Stimulated activated CD4-positive, alpha-beta T cell treated with anti-CD3 and anti-CD28 coated beads, Interleukin-15, amount 100 ng/mL, for 48 hours (primary cell): ENCODE data around the gene RYR3.

Source experiments
- DNase-seq, 2 donors: peaks; one replicate each; pipeline ENCODE4 v3.0.0-alpha.2; 2020; ENCODE audit warnings: low read depth in 2 of 2

Gene RYR3

GRCh38 chr15:33700695-33701303, 390.0 kb downstream of the RYR3 start:
- DNase-seq = peak; percentile 40 to 53

GRCh38 chr15:33701304-33701696, 390.5 kb downstream of the RYR3 start:
- DNase-seq = no peak

- DNase-seq = no peak
These were observed 395.4 kb downstream of the RYR3 start for GRCh38 chr15:33706173-33706572.

- no peak for DNase-seq
These were observed 400.0 kb downstream of the RYR3 start for GRCh38 chr15:33710748-33711147.

GRCh38 chr15:33716025-33716424, 405.3 kb downstream of the RYR3 start:
- peak; percentile 20 to 30 for DNase-seq

- DNase-seq = no peak
These were observed 410.2 kb downstream of the RYR3 start for GRCh38 chr15:33720952-33721351.

- no peak for DNase-seq
These were observed 411.4 kb downstream of the RYR3 start for GRCh38 chr15:33722005-33722672.

- no peak for DNase-seq
These were observed 411.9 kb downstream of the RYR3 start for GRCh38 chr15:33722673-33723015.

- DNase-seq = no peak
These were observed 413.7 kb downstream of the RYR3 start for GRCh38 chr15:33724321-33725036.

GRCh38 chr15:33729653-33730052, 418.9 kb downstream of the RYR3 start:
- DNase-seq = no peak

GRCh38 chr15:33730815-33731214, 420.0 kb downstream of the RYR3 start:
- no peak for DNase-seq

GRCh38 chr15:33735143-33735542, 424.4 kb downstream of the RYR3 start:
- DNase-seq = no peak

- DNase-seq = no peak
These were observed 425.0 kb downstream of the RYR3 start for GRCh38 chr15:33735637-33736247.

GRCh38 chr15:33737687-33738601, 427.2 kb downstream of the RYR3 start:
- DNase-seq = peak in 1 of 2 donors; percentile 27

GRCh38 chr15:33738941-33739664, 428.3 kb downstream of the RYR3 start:
- no peak for DNase-seq

- no peak for DNase-seq
These were observed 431.5 kb downstream of the RYR3 start for GRCh38 chr15:33742306-33742705.

GRCh38 chr15:33742800-33743199, 432.0 kb downstream of the RYR3 start:
- no peak for DNase-seq

GRCh38 chr15:33746203-33746602, 435.4 kb downstream of the RYR3 start:
- DNase-seq = no peak

GRCh38 chr15:33753012-33753411, 442.2 kb downstream of the RYR3 start:
- DNase-seq = no peak

- DNase-seq = no peak
These were observed 443.5 kb downstream of the RYR3 start for GRCh38 chr15:33754242-33754641.

- DNase-seq = no peak
These were observed 446.2 kb downstream of the RYR3 start for GRCh38 chr15:33756961-33757360.
